Measurements from ENCODE around the gene GPR157.

The GPR157 gene

GRCh38 chr1:9066945-9067807 is 61.7 kb downstream of the GPR157 start:
- DNase-seq, result no peak

GRCh38 chr1:9065213-9065751 is 63.6 kb downstream of the GPR157 start:
- H3K79me2 ChIP-seq (ENCODE audit: insufficient read depth, low read length), result no peaks in the 10 kb centered on the region
- H3K4me1 ChIP-seq (ENCODE audit: insufficient read depth, low read length), result no peaks in the 10 kb centered on the region
- DNase-seq (no peak), ATAC-seq (ENCODE audit: insufficient read depth, low read depth) (no peak)
- H4K20me1 ChIP-seq (ENCODE audit: insufficient read depth, low read length), result no peaks in the 10 kb centered on the region
- TF ChIP-seq CTCF (IDR thresholded peaks at IDR 0.05; ENCODE audit: borderline replicate concordance, extremely low read depth, low read length, poor library complexity, severe bottlenecking), result no peak
- no peak for TF ChIP-seq EZH2 (IDR thresholded peaks at IDR 0.05; ENCODE audit: borderline replicate concordance, low read depth, low read length, severe bottlenecking)
- no peak overlapping the region for H3K9ac ChIP-seq (ENCODE audit: low read depth, low read length)
- no peak overlapping the region for H3K4me2 ChIP-seq (ENCODE audit: insufficient read depth, low read length)
- no peak overlapping the region for H2AFZ ChIP-seq (ENCODE audit: low read depth, low read length)
- no peaks in the 10 kb centered on the region for H3K27me3 ChIP-seq (ENCODE audit: insufficient read depth, low read length, poor library complexity)
- H3K9me3 ChIP-seq (ENCODE audit: insufficient read depth, low read length, severe bottlenecking), result no peaks in the 10 kb centered on the region
- no peak overlapping the region for H3K4me3 ChIP-seq (ENCODE audit: low read depth in 1 of 2, low read length in 2 of 2)
- no peaks in the 10 kb centered on the region for H3K36me3 ChIP-seq (ENCODE audit: insufficient read depth, low read length)
- H3K27ac ChIP-seq (ENCODE audit: low read length), result no peak overlapping the region

More at GRCh38 chr1:9066945-9067807, 61.7 kb downstream of the GPR157 start:
- Histone ChIP-seq H3K4me2 (ENCODE audit: insufficient read depth, low read length) (no peak overlapping the region), H3K36me3 (ENCODE audit: insufficient read depth, low read length) (no peaks in the 10 kb centered on the region), H3K9me3 (ENCODE audit: insufficient read depth, low read length, severe bottlenecking) (no peaks in the 10 kb centered on the region), H3K9ac (ENCODE audit: low read depth, low read length) (no peak overlapping the region), H3K27me3 (ENCODE audit: insufficient read depth, low read length, poor library complexity) (no peaks in the 10 kb centered on the region), H3K27ac (ENCODE audit: low read length) (no peak overlapping the region), H3K79me2 (ENCODE audit: insufficient read depth, low read length) (no peaks in the 10 kb centered on the region), H4K20me1 (ENCODE audit: insufficient read depth, low read length) (no peaks in the 10 kb centered on the region), H3K4me1 (ENCODE audit: insufficient read depth, low read length) (no peaks in the 10 kb centered on the region), H3K4me3 (ENCODE audit: low read depth in 1 of 2, low read length in 2 of 2) (no peak overlapping the region), H2AFZ (ENCODE audit: low read depth, low read length) (no peak overlapping the region)
- TF ChIP-seq EZH2 (IDR thresholded peaks at IDR 0.05; ENCODE audit: borderline replicate concordance, low read depth, low read length, severe bottlenecking) (no peak), CTCF (IDR thresholded peaks at IDR 0.05; ENCODE audit: borderline replicate concordance, extremely low read depth, low read length, poor library complexity, severe bottlenecking) (no peak)
- ATAC-seq (ENCODE audit: insufficient read depth, low read depth), result no peak

- Histone ChIP-seq H3K4me1 (ENCODE audit: insufficient read depth, low read length) (no peaks in the 10 kb centered on the region), H3K27ac (ENCODE audit: low read length) (no peak overlapping the region)
Measured at GRCh38 chr1:9062846-9063245, 66.1 kb downstream of the GPR157 start.

More at GRCh38 chr1:9062846-9063245, 66.1 kb downstream of the GPR157 start:
- no peak for DNase-seq
- H3K4me3 ChIP-seq (ENCODE audit: low read depth in 1 of 2, low read length in 2 of 2), result no peak overlapping the region
- no peaks in the 10 kb centered on the region for H3K9me3 ChIP-seq (ENCODE audit: insufficient read depth, low read length, severe bottlenecking)
- H3K9ac ChIP-seq (ENCODE audit: low read depth, low read length), result no peak overlapping the region
- H3K4me2 ChIP-seq (ENCODE audit: insufficient read depth, low read length), result no peak overlapping the region
- TF ChIP-seq EZH2 (IDR thresholded peaks at IDR 0.05; ENCODE audit: borderline replicate concordance, low read depth, low read length, severe bottlenecking) (no peak), CTCF (IDR thresholded peaks at IDR 0.05; ENCODE audit: borderline replicate concordance, extremely low read depth, low read length, poor library complexity, severe bottlenecking) (no peak)
- H3K79me2 ChIP-seq (ENCODE audit: insufficient read depth, low read length), result no peaks in the 10 kb centered on the region
- ATAC-seq (ENCODE audit: insufficient read depth, low read depth), result no peak
- H2AFZ ChIP-seq (ENCODE audit: low read depth, low read length), result no peak overlapping the region
- no peaks in the 10 kb centered on the region for H3K27me3 ChIP-seq (ENCODE audit: insufficient read depth, low read length, poor library complexity)
- H4K20me1 ChIP-seq (ENCODE audit: insufficient read depth, low read length), result no peaks in the 10 kb centered on the region
- H3K36me3 ChIP-seq (ENCODE audit: insufficient read depth, low read length), result no peaks in the 10 kb centered on the region

Measured in DND-41 (cell line).